Activated CD8-positive, alpha-beta T cell treated with anti-CD3 and anti-CD28 coated beads for 36 hours (primary cell): ENCODE measurements around the gene OSBPL5. TPM values are rescaled to one million over a fixed set of nuclear protein-coding genes. Genes with fewer than 3 reads are reported as not detected.

Experiments used
- ATAC-seq: fragments of 200-7000 bp; cut with Tn5 transposase; one replicate; pipeline ENCODE4 v1.10.0; 2021; ENCODE audit warnings: mild to moderate bottlenecking, moderate library complexity
- CTCF ChIA-PET: fragments of 350-600 bp; sonication (Branson Sonifier 250); formaldehyde crosslinking; loops from one replicate; lab custom pipeline; 2021; ENCODE audit warnings: antibody characterized with exemption; lab: Charles Lee
- POLR2A ChIA-PET: fragments of 350-600 bp; sonication (Branson Sonifier 250); formaldehyde crosslinking; loops from one replicate; lab custom pipeline; 2021; ENCODE audit warnings: antibody characterized with exemption; lab: Charles Lee
- DNase-seq: peaks from one replicate; pipeline ENCODE4 v3.0.0-alpha.2; 2020
- H3K27ac Mint-ChIP-seq: one replicate; pipeline ENCODE4 v1.8.0; 2021; ENCODE audit warnings: mild to moderate bottlenecking, mixed read lengths
- H3K27me3 Mint-ChIP-seq: one replicate; pipeline ENCODE4 v1.8.0; 2021; ENCODE audit warnings: mixed read lengths
- H3K36me3 Mint-ChIP-seq: one replicate; pipeline ENCODE4 v1.8.0; 2021; ENCODE audit warnings: low read depth, mixed read lengths
- H3K4me1 Mint-ChIP-seq: one replicate; pipeline ENCODE4 v1.8.0; 2021; ENCODE audit warnings: low read depth, mixed read lengths
- H3K4me3 Mint-ChIP-seq: one replicate; pipeline ENCODE4 v1.8.0; 2021; ENCODE audit warnings: mild to moderate bottlenecking, moderate library complexity, mixed read lengths
- H3K9me3 Mint-ChIP-seq: one replicate; pipeline ENCODE4 v1.8.0; 2021; ENCODE audit warnings: mixed read lengths
- CTCF ChIP-seq: fragments of 200-600 bp; IDR thresholded peaks from one replicate; pipeline ENCODE4 v1.8.0; 2022; ENCODE audit warnings: antibody characterized with exemption, mild to moderate bottlenecking
- intact Hi-C: fragments of 100-400 bp; cut with micrococcal nuclease; formaldehyde crosslinking; loops from one replicate; pipeline ENCODE4 v1.10.0; 2022
- total RNA-seq, 2 experiments: library from RNA; stranded (reverse); gene quantifications; one replicate each; pipeline ENCODE4 v1.2.3, GENCODE V29; 2021

OSBPL5 gene
- total RNA-seq, 2 experiments from 2014 or later: 4.8 to 5.9 TPM

DNA sequence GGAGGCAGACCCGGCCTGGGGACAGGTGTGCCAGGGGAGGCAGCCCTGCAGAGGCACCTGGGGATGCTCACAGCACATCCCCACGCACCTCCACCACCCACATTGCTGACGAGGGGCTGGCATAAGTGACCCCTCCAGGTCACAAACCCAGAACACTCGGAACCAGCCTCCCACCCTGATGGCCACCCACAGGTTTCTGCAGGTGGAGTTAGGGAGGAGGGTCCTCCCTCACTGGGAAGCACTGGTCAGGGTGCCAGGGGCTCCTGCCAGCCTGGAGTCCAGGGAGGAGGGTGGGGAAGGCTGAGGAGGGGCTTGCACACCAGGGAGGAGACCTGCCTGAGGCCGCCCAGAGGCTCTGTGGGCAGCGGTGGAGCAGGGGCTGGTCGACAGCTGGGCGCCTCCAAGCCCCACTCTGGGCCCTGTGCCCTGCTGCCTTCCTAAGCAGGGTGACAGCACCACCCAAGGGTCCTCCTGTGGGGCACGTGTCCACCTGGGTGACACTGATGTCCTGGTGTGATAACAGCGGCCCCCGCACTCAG, 56.9 kb downstream of the OSBPL5 start:
- ATAC-seq (no peak), DNase-seq (no peak)
- H3K4me1 Mint-ChIP-seq: no peaks in the 10 kb centered on the region
- H3K4me3 Mint-ChIP-seq: no peak overlapping the region
- H3K36me3 Mint-ChIP-seq: no peaks in the 10 kb centered on the region
- no peaks in the 10 kb centered on the region for H3K9me3 Mint-ChIP-seq
- H3K27ac Mint-ChIP-seq: no peak overlapping the region
- no peaks in the 10 kb centered on the region for H3K27me3 Mint-ChIP-seq
- intact Hi-C loops: no loop called here
- ChIA-PET POLR2A (no interaction called here), CTCF (no interaction called here)
- no peak for TF ChIP-seq CTCF

DNA sequence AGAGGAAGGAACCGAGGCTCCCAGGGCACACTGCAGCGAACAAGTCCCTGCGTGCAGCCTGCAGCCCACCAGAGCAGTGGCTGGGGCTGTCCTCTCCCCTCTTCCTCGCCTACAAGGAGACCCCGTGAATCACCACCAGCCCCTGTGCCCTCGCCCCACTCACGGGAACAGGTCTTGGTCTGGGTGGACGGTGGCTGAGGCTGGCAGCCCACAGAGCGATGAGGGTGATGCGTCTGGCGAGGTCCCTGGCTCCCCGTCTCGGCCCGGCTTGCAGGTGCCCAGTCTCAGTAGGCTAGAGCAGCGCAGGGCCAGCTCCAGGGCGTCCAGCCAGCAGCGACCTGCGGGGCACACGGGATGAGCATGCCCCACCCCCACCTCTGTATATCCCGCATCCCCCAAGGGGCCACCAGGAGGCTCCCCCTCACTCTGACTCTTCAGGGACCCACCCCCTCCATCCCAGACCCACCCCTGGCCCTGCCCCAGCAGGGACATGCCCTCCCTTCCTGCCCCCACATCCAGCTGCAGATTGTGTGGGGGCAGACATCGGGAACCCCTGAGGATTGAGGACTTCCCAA, 57.4 kb downstream of the OSBPL5 start:
- intact Hi-C loops: no loop called here
- POLR2A ChIA-PET: no interaction called here
- no peak for TF ChIP-seq CTCF
- no peak for DNase-seq
- no peak overlapping the region for H3K27ac Mint-ChIP-seq
- H3K9me3 Mint-ChIP-seq: no peaks in the 10 kb centered on the region
- ATAC-seq: no peak
- H3K4me3 Mint-ChIP-seq: no peak overlapping the region
- CTCF ChIA-PET: no interaction called here
- H3K4me1 Mint-ChIP-seq: no peaks in the 10 kb centered on the region
- H3K27me3 Mint-ChIP-seq: no peaks in the 10 kb centered on the region
- H3K36me3 Mint-ChIP-seq: no peaks in the 10 kb centered on the region

- intact Hi-C loops: no loop called here
- POLR2A ChIA-PET: no interaction called here
- TF ChIP-seq CTCF: no peak
- Mint-ChIP-seq H3K27me3 (no peaks in the 10 kb centered on the region), H3K4me1 (no peaks in the 10 kb centered on the region), H3K9me3 (no peaks in the 10 kb centered on the region), H3K27ac (no peak overlapping the region), H3K4me3 (no peak overlapping the region), H3K36me3 (no peaks in the 10 kb centered on the region)
- ATAC-seq (no peak), DNase-seq (no peak)
- CTCF ChIA-PET: no interaction called here
Measured at GRCh38 chr11:3106736-3107524, 58.2 kb downstream of the OSBPL5 start.

DNA sequence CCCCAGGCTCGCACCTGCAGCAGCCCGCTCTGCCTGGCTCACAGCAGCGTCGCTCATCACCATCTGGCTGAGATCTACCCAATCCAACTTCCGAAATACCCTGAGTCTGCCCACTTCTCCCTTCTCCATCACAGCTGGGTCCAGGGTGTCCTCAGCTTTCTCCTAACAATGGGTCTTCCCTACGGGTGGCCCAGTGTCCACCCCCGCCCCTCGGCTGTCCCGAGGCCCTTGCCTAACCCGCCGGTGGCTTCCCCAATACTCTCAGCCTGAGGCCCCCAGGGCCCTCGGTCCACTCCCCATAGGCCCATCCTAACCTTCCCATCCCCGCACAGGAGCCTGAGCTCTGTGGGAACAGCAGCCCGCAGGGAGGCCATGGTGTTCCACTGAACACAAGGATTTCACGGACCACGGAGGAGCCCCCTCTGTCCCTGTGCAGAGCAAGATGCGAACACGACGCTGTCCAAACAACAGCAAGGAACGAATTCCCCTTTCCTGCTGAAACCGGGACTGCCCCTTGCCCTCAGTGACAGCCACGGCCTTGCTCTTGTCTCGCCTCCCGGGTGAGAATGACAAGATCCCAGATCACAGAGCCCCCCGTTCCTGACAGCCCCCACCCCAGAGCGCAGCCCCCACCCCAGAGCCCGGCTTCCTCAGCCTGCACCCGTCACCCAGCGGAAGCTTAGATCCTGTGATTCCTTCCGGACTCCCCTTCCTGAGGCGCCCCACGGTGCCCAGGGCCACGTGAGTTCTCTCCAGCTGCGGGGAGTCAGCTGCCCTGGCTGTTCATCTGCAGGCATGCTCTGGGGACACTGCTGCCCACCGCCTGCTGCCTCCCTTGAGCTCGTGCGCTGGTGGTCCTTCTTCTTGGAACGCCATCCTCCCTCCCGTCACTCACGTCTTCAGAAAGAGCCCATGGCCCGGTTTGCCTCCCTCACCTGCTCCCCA, 59.0 kb downstream of the OSBPL5 start:
- POLR2A ChIA-PET: no interaction called here
- TF ChIP-seq CTCF: no peak

More for the DNA sequence above, 59.0 kb downstream of the OSBPL5 start:
- H3K9me3 Mint-ChIP-seq: no peaks in the 10 kb centered on the region
- H3K4me1 Mint-ChIP-seq: no peaks in the 10 kb centered on the region
- no peak overlapping the region for H3K4me3 Mint-ChIP-seq
- no peak overlapping the region for H3K27ac Mint-ChIP-seq
- no peaks in the 10 kb centered on the region for H3K36me3 Mint-ChIP-seq
- ATAC-seq (no peak), DNase-seq (no peak)
- intact Hi-C loops: no loop called here
- no peaks in the 10 kb centered on the region for H3K27me3 Mint-ChIP-seq
- CTCF ChIA-PET: interaction anchor here (2.3 kb wide), 1 partner anchor 14 kb away, joined by 6 read pairs; no protein-coding TSS in a partner anchor
